Measurements from ENCODE around the gene RUNX1. TPM values are rescaled to one million over a fixed set of nuclear protein-coding genes. Genes with fewer than 3 reads are reported as not detected.

Gene RUNX1
- total RNA-seq, 1 donor from 2014 or later, result 23.9 TPM

GRCh38 chr21:35050348-35051286 lies 1.5 kb upstream of the RUNX1 start:
- no peaks in the 10 kb centered on the region for H3K27me3 Mint-ChIP-seq (ENCODE audit: unreplicated experiment)
- peaks cover 63% of the 10 kb centered on the region for H3K4me1 Mint-ChIP-seq (ENCODE audit: unreplicated experiment)
- no peak for DNase-seq (ENCODE audit: extremely low spot score, unreplicated experiment)
- H3K27ac Mint-ChIP-seq (ENCODE audit: unreplicated experiment), result peak overlapping the region; percentile 56
- no peaks in the 10 kb centered on the region for H3K36me3 Mint-ChIP-seq (ENCODE audit: unreplicated experiment)
- TF ChIP-seq CTCF (IDR thresholded peaks at IDR 0.05), result no peak
- H3K9me3 Mint-ChIP-seq (ENCODE audit: unreplicated experiment), result no peaks in the 10 kb centered on the region
- no peak overlapping the region for H3K4me3 Mint-ChIP-seq (ENCODE audit: unreplicated experiment)

GRCh38 chr21:35048183-35048601 lies 910 bp downstream of the RUNX1 start:
- peak overlapping the region; percentile 66 for H3K27ac Mint-ChIP-seq (ENCODE audit: unreplicated experiment)
- H3K36me3 Mint-ChIP-seq (ENCODE audit: unreplicated experiment), result no peaks in the 10 kb centered on the region
- no peak for DNase-seq (ENCODE audit: extremely low spot score, unreplicated experiment)
- H3K4me3 Mint-ChIP-seq (ENCODE audit: unreplicated experiment), result peak overlapping the region; percentile 62
- H3K9me3 Mint-ChIP-seq (ENCODE audit: unreplicated experiment), result no peaks in the 10 kb centered on the region
- TF ChIP-seq CTCF (IDR thresholded peaks at IDR 0.05), result no peak
- peaks cover 54% of the 10 kb centered on the region for H3K4me1 Mint-ChIP-seq (ENCODE audit: unreplicated experiment)
- no peaks in the 10 kb centered on the region for H3K27me3 Mint-ChIP-seq (ENCODE audit: unreplicated experiment)

GRCh38 chr21:35046880-35047229 lies 2.2 kb downstream of the RUNX1 start:
- Mint-ChIP-seq H3K4me1 (ENCODE audit: unreplicated experiment) (peaks cover 47% of the 10 kb centered on the region), H3K4me3 (ENCODE audit: unreplicated experiment) (peak overlapping the region; percentile 62), H3K27ac (ENCODE audit: unreplicated experiment) (peak overlapping the region; percentile 66), H3K9me3 (ENCODE audit: unreplicated experiment) (no peaks in the 10 kb centered on the region), H3K36me3 (ENCODE audit: unreplicated experiment) (no peaks in the 10 kb centered on the region), H3K27me3 (ENCODE audit: unreplicated experiment) (no peaks in the 10 kb centered on the region)
- DNase-seq (ENCODE audit: extremely low spot score, unreplicated experiment), result no peak
- no peak for TF ChIP-seq CTCF (IDR thresholded peaks at IDR 0.05)

- Mint-ChIP-seq H3K27me3 (ENCODE audit: unreplicated experiment) (no peaks in the 10 kb centered on the region), H3K27ac (ENCODE audit: unreplicated experiment) (peak overlapping the region; percentile 66), H3K4me1 (ENCODE audit: unreplicated experiment) (peaks cover 48% of the 10 kb centered on the region), H3K36me3 (ENCODE audit: unreplicated experiment) (no peaks in the 10 kb centered on the region), H3K9me3 (ENCODE audit: unreplicated experiment) (no peaks in the 10 kb centered on the region), H3K4me3 (ENCODE audit: unreplicated experiment) (no peak overlapping the region)
- no peak for TF ChIP-seq CTCF (IDR thresholded peaks at IDR 0.05)
- no peak for DNase-seq (ENCODE audit: extremely low spot score, unreplicated experiment)
Observed at GRCh38 chr21:35046263-35046624, 2.9 kb downstream of the RUNX1 start.

- Mint-ChIP-seq H3K4me3 (ENCODE audit: unreplicated experiment) (no peak overlapping the region), H3K9me3 (ENCODE audit: unreplicated experiment) (no peaks in the 10 kb centered on the region)
Observed at GRCh38 chr21:35045542-35046262, 3.4 kb downstream of the RUNX1 start.

More at GRCh38 chr21:35045542-35046262, 3.4 kb downstream of the RUNX1 start:
- Mint-ChIP-seq H3K4me1 (ENCODE audit: unreplicated experiment) (peaks cover 48% of the 10 kb centered on the region), H3K27me3 (ENCODE audit: unreplicated experiment) (no peaks in the 10 kb centered on the region), H3K36me3 (ENCODE audit: unreplicated experiment) (no peaks in the 10 kb centered on the region), H3K27ac (ENCODE audit: unreplicated experiment) (no peak overlapping the region)
- DNase-seq (ENCODE audit: extremely low spot score, unreplicated experiment), result no peak
- no peak for TF ChIP-seq CTCF (IDR thresholded peaks at IDR 0.05)

All from osteocyte (in vitro differentiated cells).